Neuron (in vitro differentiated cells): ENCODE results near the gene ZNF343.

Experiments used
- H2AFZ ChIP-seq: one replicate; pipeline ENCODE4 v1.6.1; 2013; ENCODE audit warnings: low read depth, mild to moderate bottlenecking, inconsistent platforms, low read length, moderate library complexity
- H3K27me3 ChIP-seq: one replicate; pipeline ENCODE4 v1.6.1; 2013; ENCODE audit warnings: low read length; ENCODE audit not compliant: insufficient read depth
- H3K36me3 ChIP-seq: one replicate; pipeline ENCODE4 v1.6.1; 2013; ENCODE audit warnings: low read length; ENCODE audit not compliant: insufficient read depth
- H3K4me1 ChIP-seq: one replicate; pipeline ENCODE4 v1.6.1; 2013; ENCODE audit warnings: low read length; ENCODE audit not compliant: insufficient read depth
- H3K4me3 ChIP-seq: 2 replicates; pipeline ENCODE4 v1.5.1; 2013; ENCODE audit warnings: mild to moderate bottlenecking, low read length, moderate library complexity
- H3K9me3 ChIP-seq: one replicate; pipeline ENCODE4 v1.6.1; 2013; ENCODE audit warnings: low read length

The ZNF343 gene

DNA sequence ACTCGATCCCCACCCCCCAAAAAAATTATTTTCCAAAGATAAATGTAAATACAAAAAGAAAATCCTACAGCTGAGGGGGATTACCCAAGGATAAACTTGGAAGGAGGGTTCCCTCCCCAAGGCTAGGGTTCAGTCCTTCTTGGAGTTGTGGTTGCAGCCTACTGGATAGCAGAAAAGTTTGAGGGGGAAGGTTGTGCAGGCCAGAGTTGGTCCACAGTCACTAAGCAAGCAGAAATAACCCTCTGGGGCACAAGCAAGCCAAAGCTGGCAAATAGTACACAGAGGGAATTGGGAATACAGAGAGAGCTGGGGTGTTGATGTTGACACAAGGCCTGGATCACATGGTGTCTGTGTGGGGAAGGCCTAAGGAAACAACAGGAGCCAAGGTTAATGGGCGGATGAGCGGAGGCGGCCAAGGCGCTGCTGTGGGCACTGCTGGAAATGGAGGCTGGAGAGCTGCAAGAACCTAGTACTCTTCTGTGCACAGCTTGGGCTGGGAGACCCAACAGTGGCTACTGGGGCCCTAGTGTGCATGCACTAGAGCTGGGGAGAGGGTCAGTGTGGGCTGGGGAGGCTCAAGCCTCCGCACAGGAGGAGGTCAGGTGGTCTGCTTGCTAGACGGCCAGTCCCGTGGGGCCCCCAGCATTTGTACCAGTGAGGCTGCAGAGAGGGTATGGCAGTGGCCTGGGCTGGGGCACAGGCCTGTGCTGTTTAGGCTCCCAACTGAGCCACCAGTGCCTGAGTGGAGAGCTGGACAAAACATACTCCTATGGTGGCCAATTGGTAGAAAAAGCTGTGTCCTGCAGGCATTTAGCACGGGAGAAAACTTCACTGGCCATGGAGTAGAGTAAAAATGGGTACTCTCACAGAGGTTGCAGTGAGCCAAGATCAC, 32.6 kb downstream of the ZNF343 start:
- Histone ChIP-seq H3K9me3 (no peaks in the 10 kb centered on the region), H3K27me3 (no peaks in the 10 kb centered on the region), H3K4me3 (no peak overlapping the region), H3K36me3 (no peaks in the 10 kb centered on the region), H3K4me1 (no peaks in the 10 kb centered on the region), H2AFZ (no peak overlapping the region)

GRCh38 chr20:2473516-2473915, 35.2 kb downstream of the ZNF343 start:
- Histone ChIP-seq H3K27me3 (no peaks in the 10 kb centered on the region), H2AFZ (no peak overlapping the region), H3K4me1 (peaks cover 8% of the 10 kb centered on the region), H3K4me3 (no peak overlapping the region), H3K9me3 (no peaks in the 10 kb centered on the region), H3K36me3 (peaks cover 3% of the 10 kb centered on the region)

DNA sequence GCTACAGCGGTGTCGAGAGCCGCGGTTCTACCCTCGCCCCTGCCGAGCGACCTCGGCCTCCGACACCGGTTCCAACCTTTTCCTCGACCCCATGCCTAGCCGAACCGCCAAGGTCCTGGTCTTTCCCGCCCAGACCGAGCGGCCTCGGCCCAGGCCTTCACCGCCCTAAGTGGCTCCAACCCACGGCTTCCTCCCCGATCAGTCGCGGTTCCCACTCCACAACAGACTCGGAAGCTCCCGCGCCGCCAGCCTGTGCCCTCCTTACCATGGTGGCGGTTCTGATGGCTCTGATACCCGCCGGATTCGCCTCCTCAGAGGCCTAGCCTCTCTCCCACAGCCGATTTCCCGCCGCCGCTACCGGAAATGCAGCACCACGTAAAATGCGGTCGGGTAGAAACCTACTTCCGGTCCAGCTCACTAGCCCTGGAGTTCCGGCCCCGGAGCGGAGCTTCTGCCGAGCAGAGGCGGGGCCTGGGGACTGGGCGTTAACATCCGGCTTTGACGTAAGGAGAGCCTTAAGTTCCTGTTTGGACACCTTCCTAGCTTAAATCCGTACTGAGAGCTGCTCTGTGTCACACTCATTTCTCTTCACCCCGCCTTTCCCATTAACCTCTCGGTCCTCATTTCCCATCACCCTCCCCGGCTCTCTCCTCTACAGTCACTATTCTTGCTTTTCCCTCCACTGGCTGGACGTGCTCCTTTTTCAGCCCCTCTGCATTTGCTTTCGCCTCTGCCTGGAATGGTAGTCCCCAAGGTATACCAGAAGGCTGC, 38.1 kb downstream of the ZNF343 start, which contains the start of gene SNRPB:
TSS of gene SNRPB (minus strand) at position 367 of the 771 bp plus-strand sequence. CDS start at position 268, 99 bp downstream.
- H3K36me3 ChIP-seq = peaks cover 31% of the 10 kb centered on the region
- peaks cover 12% of the 10 kb centered on the region for H3K4me1 ChIP-seq
- peak within 1 kb of the TSS; percentile 84 for H3K4me3 ChIP-seq
- peak within 1 kb of the TSS; percentile 75 for H2AFZ ChIP-seq
- no peaks in the 10 kb centered on the region for H3K27me3 ChIP-seq
- no peaks in the 10 kb centered on the region for H3K9me3 ChIP-seq

GRCh38 chr20:2469991-2470422, 38.7 kb downstream of the ZNF343 start:
- H3K4me1 ChIP-seq = peaks cover 12% of the 10 kb centered on the region
- no peaks in the 10 kb centered on the region for H3K27me3 ChIP-seq
- peaks cover 35% of the 10 kb centered on the region for H3K36me3 ChIP-seq
- H2AFZ ChIP-seq = no peak overlapping the region
- no peaks in the 10 kb centered on the region for H3K9me3 ChIP-seq
- peak overlapping the region; percentile 84 for H3K4me3 ChIP-seq

DNA sequence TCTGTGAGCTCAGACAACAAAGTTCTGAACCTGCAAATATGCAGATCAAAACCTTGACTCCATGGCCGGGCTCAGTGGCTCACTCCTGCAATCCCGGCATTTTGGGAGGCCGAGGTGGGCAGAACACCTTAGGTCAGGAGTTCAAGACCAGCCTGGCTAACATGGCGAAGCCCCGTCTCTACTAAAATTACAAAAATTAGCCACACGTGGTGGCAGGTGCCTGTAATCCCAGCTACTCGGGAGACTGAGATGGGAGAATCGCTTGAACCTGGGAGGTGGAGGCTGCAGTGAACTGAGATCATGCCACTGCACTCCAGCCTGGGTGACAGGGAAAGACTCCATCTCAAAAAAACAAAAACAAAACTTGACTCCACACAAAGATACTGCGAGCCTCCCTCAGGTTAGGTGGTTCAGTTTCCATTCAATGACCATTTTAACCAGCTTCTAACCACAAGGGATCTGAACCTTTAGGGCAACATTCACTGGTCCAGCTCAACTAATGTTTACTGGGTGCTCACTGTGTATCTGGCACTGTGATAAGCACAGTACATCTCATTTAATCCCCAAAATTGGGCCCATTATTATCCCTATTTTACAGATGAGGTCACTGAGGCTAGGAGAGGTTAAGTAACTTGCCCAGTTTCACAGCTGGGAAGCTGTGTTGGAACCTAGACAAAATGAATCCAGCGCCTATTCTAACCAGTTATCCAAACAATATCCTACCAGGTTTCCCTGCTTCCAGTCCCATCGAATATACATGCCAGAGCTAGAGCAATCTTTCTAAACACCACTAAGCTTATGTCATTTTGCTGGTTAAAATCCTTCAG, 39.9 kb downstream of the ZNF343 start:
- Histone ChIP-seq H3K4me1 (peaks cover 12% of the 10 kb centered on the region), H3K36me3 (peaks cover 47% of the 10 kb centered on the region), H2AFZ (no peak overlapping the region), H3K27me3 (no peaks in the 10 kb centered on the region), H3K9me3 (no peaks in the 10 kb centered on the region), H3K4me3 (peak overlapping the region; percentile 84)

- H2AFZ ChIP-seq = no peak overlapping the region
- peaks cover 12% of the 10 kb centered on the region for H3K4me1 ChIP-seq
- H3K36me3 ChIP-seq = peaks cover 61% of the 10 kb centered on the region
- no peaks in the 10 kb centered on the region for H3K27me3 ChIP-seq
- no peaks in the 10 kb centered on the region for H3K9me3 ChIP-seq
- H3K4me3 ChIP-seq = no peak overlapping the region
Observed at GRCh38 chr20:2467412-2467811, 41.3 kb downstream of the ZNF343 start.

GRCh38 chr20:2465100-2465499, 43.6 kb downstream of the ZNF343 start:
- H3K9me3 ChIP-seq = no peaks in the 10 kb centered on the region
- H2AFZ ChIP-seq = no peak overlapping the region
- H3K4me3 ChIP-seq = no peak overlapping the region
- H3K27me3 ChIP-seq = no peaks in the 10 kb centered on the region
- H3K36me3 ChIP-seq = peaks cover 84% of the 10 kb centered on the region
- peaks cover 12% of the 10 kb centered on the region for H3K4me1 ChIP-seq

GRCh38 chr20:2463616-2464365, 44.9 kb downstream of the ZNF343 start:
- Histone ChIP-seq H3K27me3 (no peaks in the 10 kb centered on the region), H3K36me3 (peaks cover 87% of the 10 kb centered on the region), H3K4me3 (no peak overlapping the region), H3K4me1 (peaks cover 7% of the 10 kb centered on the region), H3K9me3 (no peaks in the 10 kb centered on the region), H2AFZ (no peak overlapping the region)

DNA sequence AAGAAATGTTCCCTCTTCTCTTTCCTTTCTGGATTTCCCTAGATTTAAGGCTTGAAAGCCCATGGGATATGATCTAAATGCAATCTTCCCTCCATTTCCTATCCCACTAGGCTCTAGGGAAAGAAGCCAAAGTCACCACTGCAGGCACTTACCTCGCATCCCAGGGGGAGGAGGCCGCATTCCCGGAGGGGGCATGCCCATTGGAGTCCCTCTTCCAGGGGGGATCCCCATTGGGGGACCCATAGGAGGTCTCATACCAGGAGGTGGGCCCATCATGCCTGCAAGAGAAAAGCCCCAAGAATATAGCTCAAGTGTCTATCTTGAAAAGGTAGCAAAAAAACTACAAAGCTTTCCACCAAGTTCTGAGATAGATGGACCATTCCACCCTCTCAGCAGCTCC, 46.2 kb downstream of the ZNF343 start:
- H3K36me3 ChIP-seq = peaks cover 86% of the 10 kb centered on the region

DNA sequence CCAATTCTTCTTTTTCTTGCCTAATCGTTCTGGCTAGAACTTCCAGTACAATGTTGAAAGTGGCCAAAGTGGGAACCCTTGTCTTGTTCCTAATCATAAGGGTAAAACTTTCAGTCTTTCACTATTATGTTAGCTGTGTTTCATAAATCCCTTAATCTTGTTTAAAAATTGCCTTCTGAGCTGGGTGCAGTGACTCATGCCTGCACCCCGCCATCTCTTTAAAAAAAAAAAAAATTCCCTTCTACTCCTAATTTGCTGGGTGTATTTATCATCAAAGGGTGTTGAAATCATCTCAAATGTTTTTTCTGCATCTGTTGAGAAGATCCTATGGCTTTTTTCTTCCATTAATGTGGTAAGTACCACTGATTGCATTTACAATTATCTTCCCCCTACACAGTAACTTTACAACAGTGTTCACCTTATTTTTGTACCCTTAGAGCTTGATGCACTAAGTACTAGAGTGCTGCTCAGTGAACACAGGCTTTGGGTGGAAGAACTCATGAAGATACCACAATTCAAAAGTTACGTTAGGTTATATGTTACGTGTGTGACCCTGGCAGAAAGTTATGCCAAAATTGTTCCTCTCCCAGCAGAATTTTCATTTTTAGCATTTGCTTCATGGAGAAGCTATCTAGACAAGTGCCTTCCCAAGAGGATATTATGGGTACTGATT, 47.8 kb downstream of the ZNF343 start:
- no peaks in the 10 kb centered on the region for H3K9me3 ChIP-seq
- H3K27me3 ChIP-seq = no peaks in the 10 kb centered on the region
- H3K4me1 ChIP-seq = no peaks in the 10 kb centered on the region
- no peak overlapping the region for H2AFZ ChIP-seq
- H3K4me3 ChIP-seq = no peak overlapping the region
- peaks cover 71% of the 10 kb centered on the region for H3K36me3 ChIP-seq

More for the DNA sequence above, 46.2 kb downstream of the ZNF343 start:
- Histone ChIP-seq H3K4me1 (no peaks in the 10 kb centered on the region), H3K27me3 (no peaks in the 10 kb centered on the region), H3K9me3 (no peaks in the 10 kb centered on the region), H2AFZ (no peak overlapping the region), H3K4me3 (no peak overlapping the region)

GRCh38 chr20:2459981-2460751, 48.5 kb downstream of the ZNF343 start:
- Histone ChIP-seq H3K4me3 (no peak overlapping the region), H3K4me1 (no peaks in the 10 kb centered on the region), H3K9me3 (no peaks in the 10 kb centered on the region), H3K36me3 (peaks cover 65% of the 10 kb centered on the region), H3K27me3 (no peaks in the 10 kb centered on the region), H2AFZ (no peak overlapping the region)
